HG03175 (cell line): ENCODE data around the gene LENG1.

Experiments
- ATAC-seq: cut with Tn5 transposase; IDR thresholded peaks from one replicate; pipeline ENCODE4 v1.9.1; 2021; ENCODE audit warnings: mild to moderate bottlenecking, moderate library complexity; ENCODE audit not compliant: unreplicated experiment

LENG1 gene

DNA sequence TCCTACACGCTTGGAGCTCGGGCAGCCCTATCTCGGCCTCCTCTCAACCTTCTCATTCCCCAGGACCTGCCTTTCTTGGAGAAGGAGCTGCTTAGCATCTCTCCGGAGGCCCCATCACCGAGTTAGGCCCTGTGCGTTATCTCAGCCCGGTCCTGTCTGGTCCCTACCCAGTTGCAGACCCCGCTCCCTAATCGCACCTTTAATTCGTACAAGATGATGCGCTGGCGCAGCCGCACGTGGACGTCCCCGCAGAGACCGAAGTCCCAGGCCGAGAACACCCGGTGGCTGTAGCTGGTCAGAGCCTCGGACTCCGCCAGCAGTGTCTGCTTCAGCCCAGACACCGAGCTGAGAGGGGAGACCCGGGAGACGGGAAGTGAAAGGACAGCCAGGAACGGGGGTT is 5.7 kb upstream of the LENG1 start:
- no peak for ATAC-seq

DNA sequence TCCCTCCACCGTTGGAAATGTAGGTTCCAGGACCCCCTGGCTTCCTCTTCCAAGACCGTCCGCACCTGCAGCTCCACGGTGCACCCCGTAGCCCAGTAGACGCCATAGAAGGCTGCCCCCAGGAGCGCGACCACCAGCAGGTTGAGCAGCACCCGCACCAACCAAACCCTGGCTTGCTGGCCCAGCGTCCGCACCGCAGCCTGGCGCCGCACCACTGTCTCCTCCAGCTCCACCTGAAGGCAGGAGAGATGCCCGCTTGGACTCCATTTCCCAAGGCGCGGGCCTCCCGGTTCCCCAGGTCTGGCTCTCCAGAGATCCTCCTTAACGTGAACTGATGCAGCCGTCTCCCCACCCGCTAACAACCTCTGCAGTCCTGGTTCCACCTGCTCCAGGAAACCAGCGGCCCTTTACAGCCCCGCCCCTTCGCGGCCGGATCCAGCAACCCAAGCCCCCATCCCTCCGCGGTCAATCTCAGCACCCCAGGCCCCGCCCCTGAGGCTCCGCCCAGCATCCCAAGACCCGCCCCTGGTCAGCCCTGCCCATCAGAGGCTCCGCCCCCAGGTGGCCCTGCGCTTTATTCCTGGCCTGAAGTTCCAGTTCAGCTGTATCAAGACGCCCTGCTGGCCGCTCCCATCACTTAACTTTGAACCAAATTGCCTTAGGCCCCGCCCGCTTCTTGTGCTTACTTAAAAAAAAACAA is 5.0 kb upstream of the LENG1 start:
- ATAC-seq = no peak

DNA sequence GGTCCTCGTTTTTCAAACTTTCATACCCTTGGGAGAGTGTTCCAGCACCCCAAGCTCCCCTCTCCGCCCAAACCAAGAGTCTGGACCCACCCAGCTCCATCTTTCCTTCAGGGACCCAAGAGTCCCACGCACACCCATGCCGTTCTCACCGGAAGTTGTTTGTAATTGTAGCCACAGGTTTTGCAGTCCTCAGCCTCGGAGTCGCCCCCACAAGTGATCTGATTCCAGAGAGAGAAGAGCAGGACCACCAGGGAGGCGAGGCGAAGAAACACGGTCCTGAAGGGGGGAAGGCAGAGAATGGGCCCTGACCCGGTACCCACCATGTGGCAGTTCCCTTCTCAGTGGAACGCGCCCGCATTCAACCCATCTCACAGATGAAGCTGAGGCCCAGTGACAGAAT is 3.4 kb upstream of the LENG1 start:
- ATAC-seq = no peak

DNA sequence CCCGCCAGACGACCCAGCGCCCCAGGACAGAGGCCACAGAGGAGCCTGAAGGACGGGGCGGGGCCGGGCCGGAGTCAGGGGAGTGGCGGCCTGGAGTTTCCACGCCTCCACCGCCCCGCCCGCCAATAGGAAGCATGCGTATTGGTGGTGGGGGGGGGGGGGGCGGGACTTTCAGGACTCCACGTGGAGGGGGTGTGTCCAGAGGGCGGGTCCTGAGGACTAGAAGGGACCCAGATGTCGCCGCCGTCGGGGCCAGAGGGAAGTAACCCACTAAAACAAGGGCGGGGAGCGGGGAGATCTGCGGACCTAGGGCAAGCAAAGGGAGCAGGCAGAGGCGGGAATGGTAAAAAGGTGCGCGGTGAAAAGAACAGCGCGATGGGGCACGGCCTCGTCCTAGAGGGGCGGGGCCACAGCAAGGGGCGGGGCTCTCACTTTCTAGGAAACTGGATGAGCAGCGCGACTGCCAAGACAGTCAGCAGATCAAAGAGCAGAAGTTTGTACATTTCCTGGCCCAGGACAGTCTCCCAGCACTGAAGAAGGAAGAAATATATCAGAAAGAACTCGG is 2.8 kb upstream of the LENG1 start:
- no peak for ATAC-seq

DNA sequence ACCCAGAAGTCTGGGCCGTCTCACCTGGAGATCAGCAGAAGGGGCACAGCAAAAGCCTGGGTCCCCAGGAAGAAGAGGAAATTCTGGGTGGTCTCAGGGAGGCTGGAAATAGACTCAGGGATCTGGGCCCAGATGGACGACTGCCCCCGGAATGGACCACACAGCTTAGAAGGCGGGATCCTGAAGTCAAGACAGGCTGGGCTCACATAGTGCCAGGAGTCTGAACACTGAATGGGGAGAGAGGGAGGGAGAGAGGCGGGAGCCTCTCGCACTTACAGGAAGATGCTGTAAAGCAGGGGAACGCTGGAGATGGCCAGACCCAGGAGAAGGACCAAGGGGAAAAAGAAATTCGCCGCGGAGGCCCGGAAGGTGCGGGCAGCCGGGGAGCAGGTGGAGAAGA is 1.3 kb upstream of the LENG1 start:
- no peak for ATAC-seq

DNA sequence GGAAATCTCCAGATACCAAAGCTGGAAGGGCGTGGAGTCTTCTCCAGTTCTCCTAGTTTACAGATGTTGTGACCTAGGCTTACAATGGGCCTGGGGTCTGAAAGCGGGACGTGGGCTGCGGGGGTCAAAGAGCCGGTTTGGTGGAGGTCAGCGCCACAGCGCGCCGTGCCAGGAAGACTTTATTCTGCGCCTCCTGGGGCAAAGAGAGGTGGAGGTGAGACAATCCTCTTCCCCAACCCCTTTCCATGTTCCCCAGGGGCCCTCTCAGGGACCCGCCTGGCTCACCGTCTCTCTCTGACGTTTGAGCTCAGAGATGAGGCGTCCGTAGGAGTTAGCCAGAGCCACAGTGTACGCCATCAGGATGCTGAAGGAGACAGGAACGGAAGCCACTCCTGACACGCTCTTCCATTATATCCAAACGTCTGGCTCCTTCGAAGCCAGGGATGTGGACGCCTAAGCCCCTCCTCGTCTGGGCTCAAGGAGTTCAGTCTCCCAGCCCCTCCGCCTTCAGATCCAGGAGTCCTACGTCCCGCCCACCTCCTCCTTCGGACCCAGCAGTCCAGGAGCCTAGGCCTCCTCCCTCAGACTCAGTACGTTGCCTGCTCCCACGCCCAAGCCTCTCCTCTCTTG is 776 bp upstream of the LENG1 start:
- ATAC-seq = no peak

DNA sequence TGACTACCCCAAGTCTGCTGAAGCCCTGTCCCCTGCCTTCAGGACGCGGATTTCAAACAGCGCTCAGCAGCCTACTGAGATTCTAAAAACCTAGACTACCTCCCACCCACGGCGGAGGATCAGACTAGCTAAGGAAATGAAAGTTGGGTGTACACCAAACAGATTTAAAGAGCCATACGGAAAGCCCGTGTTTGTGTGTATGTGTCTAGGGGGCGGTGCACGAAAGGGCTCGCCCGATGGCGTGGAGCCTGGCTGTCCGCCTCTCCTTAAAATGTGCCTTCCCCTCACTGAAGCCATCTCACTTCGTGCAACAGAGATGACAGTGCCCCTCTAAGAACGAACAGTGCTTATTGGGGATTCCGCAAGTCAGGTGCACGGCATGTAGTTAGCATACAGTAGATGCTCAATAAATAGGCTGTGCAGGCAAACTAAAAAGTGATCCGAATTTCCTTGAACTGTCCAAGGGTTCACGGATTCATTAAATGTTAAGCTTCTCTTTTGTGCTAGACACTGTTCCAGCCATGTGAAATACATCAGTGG is 639 bp downstream of the LENG1 start:
- no peak for ATAC-seq

GRCh38 chr19:54156953-54157352 is 2.6 kb downstream of the LENG1 start:
- no peak for ATAC-seq

DNA sequence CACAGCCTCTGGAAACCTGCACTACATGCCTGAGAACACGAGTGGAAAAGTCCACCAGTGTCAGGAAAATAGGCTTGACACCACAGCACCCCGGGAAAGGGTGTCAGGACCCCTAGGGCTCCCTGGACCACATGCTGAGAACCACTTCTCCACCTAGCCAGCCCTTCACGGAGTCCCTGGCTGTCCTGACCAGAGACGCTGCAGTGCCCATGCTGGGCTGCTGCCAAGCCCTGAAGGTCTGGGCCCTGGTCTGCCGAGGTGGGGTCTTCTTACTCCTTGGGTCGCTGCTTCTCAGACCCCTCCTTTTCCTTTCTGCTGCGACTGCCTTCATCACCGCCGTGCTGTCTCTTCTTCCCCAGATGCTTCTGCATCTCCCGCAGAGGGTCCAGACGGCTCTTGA is 3.0 kb downstream of the LENG1 start:
- ATAC-seq = no peak

GRCh38 chr19:54155694-54156093 is 3.8 kb downstream of the LENG1 start:
- no peak for ATAC-seq

DNA sequence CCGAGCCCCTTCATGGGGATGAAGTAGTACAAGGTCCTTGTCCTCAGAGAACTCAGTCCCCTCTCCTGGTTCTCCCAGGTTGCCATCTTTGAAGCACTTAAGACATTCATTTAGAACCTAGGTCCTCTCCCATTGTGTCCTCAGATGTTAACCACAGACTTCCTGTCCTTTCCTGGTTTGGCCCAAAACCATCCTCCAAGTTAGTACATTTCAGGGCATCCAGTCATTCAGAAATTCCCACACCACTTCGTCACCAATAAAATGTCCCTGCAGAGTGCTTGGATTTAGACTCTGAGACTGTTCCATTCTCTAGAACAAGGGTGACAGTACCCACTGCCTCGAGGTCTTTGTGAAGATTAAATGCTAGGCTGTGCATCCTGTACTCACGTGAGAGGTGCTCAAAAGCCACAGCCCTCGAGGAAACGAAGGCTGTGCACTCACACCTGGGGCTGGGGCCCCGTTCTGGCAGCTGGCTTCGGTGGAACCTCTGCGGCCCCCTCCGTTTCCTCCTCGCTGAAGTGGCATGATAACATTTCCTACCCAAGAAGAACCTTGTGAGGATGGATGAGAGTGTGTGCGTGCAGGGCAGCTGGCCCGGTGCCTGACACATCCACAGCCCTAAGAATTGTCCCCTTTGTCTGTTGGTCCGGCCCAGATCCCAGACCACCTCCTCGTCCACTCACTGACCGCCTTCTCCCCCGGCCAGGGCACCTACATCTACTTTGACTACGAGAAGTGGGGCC is 4.7 kb downstream of the LENG1 start:
- no peak for ATAC-seq

DNA sequence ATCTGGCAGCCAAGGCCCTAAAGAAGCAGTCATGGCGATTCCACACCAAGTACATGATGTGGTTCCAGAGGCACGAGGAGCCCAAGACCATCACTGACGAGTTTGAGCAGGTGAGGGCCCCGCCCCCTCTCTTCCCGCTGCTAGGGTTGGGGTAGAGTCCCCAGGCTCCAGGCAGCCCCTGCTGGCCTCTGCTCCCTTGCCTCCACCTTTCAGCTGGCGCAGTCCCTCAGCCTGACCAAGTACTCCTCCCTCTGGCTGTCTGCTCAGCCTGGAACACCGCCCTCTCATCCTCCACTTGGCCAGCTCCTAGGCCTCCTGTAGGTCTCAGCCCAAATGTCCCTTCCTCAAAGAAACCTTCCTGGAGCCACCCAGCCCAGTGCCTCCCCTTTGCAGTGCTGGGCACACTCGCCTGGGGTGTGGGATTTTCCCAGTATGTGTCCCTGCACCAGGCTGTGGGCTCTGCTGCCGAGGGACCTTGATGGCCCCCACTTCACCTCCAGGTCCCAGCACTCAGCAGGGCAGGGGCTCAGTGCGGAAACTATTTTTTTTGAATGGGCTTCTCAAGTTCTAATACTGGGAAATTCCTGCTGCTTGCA is 5.7 kb downstream of the LENG1 start:
- no peak for ATAC-seq

GRCh38 chr19:54152878-54153524 is 6.5 kb downstream of the LENG1 start:
- no peak for ATAC-seq

DNA sequence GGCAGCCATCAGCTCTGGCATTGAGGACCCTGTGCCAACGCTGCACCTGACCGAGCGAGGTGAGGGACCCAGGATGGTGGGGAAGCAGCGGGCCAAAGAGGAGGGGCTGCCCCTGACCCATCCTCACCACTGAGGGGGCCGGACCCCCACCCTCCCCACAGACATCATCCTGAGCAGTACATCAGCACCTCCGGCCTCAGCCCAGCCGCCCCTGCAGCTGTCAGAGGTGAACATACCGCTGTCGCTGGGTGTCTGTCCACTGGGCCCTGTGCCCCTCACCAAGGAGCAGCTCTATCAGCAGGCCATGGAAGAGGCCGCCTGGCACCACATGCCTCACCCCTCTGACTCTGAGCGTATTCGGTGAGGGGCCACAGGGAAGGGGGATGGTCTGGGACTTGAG is 7.3 kb downstream of the LENG1 start:
- no peak for ATAC-seq

DNA sequence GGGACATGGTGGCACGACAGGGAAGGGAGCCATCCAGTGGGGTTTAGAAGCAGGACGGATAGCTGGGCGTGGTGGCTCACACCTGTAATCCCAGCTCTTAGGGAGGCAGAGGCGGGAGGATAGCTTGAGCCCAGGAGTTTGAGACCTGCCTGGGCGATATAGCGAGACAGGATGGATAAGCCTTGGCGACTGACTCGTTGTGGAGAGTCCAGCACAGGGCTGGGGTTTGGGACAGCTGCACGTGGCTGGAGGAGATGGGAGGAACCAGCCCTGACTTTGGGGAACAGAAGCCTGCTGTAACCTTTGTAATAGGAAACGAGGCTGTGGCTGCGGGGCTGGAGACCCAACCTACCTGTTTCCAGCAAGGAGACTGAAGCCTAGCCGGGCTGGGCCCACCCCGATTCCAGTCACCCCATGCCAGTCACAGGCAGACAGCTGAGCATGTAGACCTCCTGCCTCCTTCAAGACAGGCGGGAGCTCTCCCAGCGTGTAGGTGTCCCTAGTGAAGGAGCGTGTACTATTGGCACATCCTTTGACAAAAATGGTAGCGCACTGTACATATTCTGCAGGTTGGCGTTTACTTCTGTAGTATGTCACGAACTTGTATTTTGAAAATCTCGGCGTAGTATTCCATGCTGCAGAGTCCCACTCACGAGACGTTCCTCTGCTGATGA is 8.0 kb downstream of the LENG1 start:
- no peak for ATAC-seq

DNA sequence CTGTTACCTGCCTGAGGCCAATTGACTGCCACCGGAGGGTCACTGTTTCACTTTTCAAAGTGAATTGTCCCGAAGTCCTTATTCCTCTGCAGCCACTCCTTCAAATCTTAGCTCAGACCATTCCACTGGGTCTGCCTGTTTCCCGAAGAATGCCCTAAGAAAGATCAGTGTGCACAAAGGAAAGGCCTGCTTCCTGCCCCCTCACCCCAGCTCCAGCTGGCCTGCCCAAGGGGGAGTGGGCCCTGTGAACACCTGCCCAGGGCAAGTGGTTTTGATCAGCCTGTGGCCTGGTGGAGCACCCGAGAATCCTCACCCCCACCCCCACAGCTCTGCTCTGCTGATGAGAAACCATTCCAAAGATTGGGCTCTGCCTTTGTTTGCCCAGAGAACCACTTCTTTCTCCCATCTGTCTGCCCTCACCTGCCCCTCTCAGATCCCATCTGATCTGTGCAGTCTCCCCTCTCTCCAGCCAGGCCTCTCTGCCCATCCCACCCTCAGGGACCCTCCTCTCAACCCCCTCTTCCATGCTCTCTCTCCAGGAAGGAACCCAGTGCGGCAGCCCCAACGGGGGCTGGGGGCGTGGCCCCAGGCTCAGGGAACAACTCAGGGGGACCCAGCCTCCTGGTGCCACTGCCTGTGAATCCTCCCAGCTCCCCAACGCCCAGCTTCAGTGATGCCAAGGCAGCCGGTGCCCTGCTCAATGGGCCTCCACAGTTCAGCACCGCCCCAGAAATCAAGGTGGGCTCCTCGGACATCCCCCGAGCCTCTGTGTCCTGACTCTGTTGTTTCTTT is 10.3 kb downstream of the LENG1 start:
- no peak for ATAC-seq

DNA sequence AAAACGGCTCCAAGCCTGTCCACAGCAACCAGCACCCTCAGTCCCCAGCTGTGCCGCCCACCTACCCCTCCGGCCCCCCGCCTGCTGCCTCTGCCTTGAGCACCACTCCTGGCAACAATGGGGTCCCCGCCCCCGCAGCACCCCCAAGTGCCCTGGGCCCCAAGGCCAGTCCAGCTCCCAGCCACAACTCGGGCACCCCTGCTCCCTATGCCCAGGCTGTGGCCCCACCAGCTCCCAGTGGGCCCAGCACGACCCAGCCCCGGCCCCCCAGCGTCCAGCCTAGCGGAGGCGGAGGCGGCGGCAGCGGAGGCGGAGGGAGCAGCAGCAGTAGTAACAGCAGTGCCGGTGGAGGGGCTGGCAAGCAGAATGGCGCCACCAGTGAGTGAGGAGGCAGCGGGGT is 11.4 kb downstream of the LENG1 start:
- no peak for ATAC-seq

- no peak for ATAC-seq
Observed at GRCh38 chr19:54147676-54148075, 11.8 kb downstream of the LENG1 start.

DNA sequence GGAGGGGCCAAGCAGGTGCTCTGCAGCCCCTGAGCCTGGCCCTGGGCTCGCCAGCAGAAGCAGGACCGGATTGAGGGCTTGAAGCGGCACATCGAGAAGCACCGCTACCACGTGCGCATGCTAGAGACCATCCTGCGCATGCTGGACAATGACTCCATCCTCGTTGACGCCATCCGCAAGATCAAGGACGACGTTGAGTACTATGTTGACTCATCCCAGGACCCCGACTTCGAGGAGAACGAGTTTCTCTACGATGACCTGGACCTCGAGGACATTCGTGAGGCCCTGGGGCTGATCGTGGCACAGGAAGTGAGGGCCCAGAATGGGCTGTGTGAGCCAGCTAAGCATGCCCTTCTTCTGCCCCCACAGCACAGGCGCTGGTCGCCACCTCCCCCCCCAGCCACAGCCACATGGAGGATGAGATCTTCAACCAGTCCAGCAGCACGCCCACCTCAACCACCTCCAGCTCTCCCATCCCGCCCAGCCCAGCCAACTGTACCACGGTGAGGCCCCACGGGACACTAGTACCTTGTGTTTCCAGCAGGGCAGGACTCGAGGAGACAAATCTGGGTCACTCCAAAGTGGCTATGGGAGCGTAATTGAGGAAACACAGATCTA is 13.9 kb downstream of the LENG1 start:
- ATAC-seq = no peak
